Nephron progenitor cell (in vitro differentiated cells): ENCODE results near the gene NOSIP.

Source experiments
- DNase-seq: peaks from one replicate; pipeline ENCODE4 v3.0.0; 2021
- H3K27ac Mint-ChIP-seq: 2 replicates; pipeline ENCODE4 v1.8.0; 2021; ENCODE audit warnings: mild to moderate bottlenecking, moderate library complexity, mixed read lengths
- H3K27me3 Mint-ChIP-seq: 2 replicates; pipeline ENCODE4 v1.8.0; 2021; ENCODE audit warnings: mild to moderate bottlenecking, low read depth, mixed read lengths; ENCODE audit not compliant: poor library complexity
- H3K36me3 Mint-ChIP-seq: 2 replicates; pipeline ENCODE4 v1.8.0; 2021; ENCODE audit warnings: low read depth, mixed read lengths
- H3K4me1 Mint-ChIP-seq: 2 replicates; pipeline ENCODE4 v1.8.0; 2021; ENCODE audit warnings: mixed read lengths
- H3K4me3 Mint-ChIP-seq: 2 replicates; pipeline ENCODE4 v1.8.0; 2021; ENCODE audit warnings: mild to moderate bottlenecking, moderate library complexity, mixed read lengths
- H3K9me3 Mint-ChIP-seq: 2 replicates; pipeline ENCODE4 v1.8.0; 2021; ENCODE audit warnings: mild to moderate bottlenecking, moderate library complexity, mixed read lengths
- CTCF ChIP-seq: fragments of 200-600 bp; sonication (generic); IDR thresholded peaks from 2 replicates; pipeline ENCODE4 v1.5.0; 2021; ENCODE audit warnings: antibody characterized with exemption

Gene NOSIP

DNA sequence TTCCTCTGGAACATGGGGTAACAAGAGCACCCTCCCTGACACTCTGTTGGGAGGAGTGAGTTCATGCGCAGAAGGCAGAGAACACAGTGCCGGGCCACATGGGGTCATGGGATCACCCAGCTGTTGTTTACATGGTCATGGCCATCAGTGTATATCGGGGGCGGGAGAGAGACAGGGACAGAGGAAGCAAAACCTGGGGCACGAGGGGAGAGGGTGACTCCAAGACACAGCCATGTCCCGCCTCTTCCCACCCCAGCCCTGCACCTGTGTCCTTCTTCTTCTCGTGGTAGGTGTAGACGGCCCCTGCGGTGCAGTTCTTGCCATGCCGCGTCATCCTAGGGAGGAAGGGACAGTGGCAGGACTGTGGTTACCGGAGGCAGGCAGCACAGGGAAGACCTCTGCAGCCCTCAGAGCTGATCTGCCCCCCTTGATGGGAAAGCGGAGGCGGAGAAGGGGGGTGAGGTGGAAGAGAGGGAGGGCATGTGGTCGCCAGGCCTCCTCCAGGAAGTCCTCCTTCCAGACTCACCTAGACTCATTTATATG is 19.9 kb downstream of the NOSIP start:
- peak overlapping the region; percentile 71 for H3K27ac Mint-ChIP-seq
- TF ChIP-seq CTCF = no peak
- peaks cover 26% of the 10 kb centered on the region for H3K4me1 Mint-ChIP-seq
- no peaks in the 10 kb centered on the region for H3K27me3 Mint-ChIP-seq
- no peaks in the 10 kb centered on the region for H3K9me3 Mint-ChIP-seq
- peaks cover 42% of the 10 kb centered on the region for H3K36me3 Mint-ChIP-seq
- H3K4me3 Mint-ChIP-seq = no peak overlapping the region
- no peak for DNase-seq

GRCh38 chr19:49559928-49560327 is 20.4 kb downstream of the NOSIP start:
- H3K27me3 Mint-ChIP-seq = no peaks in the 10 kb centered on the region
- no peaks in the 10 kb centered on the region for H3K9me3 Mint-ChIP-seq
- no peak for DNase-seq
- peak overlapping the region; percentile 71 for H3K27ac Mint-ChIP-seq
- H3K4me3 Mint-ChIP-seq = no peak overlapping the region
- no peak for TF ChIP-seq CTCF
- H3K36me3 Mint-ChIP-seq = peaks cover 43% of the 10 kb centered on the region
- peaks cover 26% of the 10 kb centered on the region for H3K4me1 Mint-ChIP-seq

- Mint-ChIP-seq H3K9me3 (no peaks in the 10 kb centered on the region), H3K27me3 (no peaks in the 10 kb centered on the region), H3K27ac (no peak overlapping the region), H3K36me3 (peaks cover 43% of the 10 kb centered on the region), H3K4me3 (no peak overlapping the region), H3K4me1 (peaks cover 26% of the 10 kb centered on the region)
- DNase-seq = no peak
- no peak for TF ChIP-seq CTCF
Observed at GRCh38 chr19:49559443-49559842, 20.9 kb downstream of the NOSIP start.

GRCh38 chr19:49558591-49558990 is 21.8 kb downstream of the NOSIP start:
- Mint-ChIP-seq H3K9me3 (no peaks in the 10 kb centered on the region), H3K27ac (no peak overlapping the region), H3K4me1 (peaks cover 26% of the 10 kb centered on the region), H3K36me3 (peaks cover 48% of the 10 kb centered on the region), H3K27me3 (peaks cover 3% of the 10 kb centered on the region), H3K4me3 (no peak overlapping the region)
- no peak for TF ChIP-seq CTCF
- no peak for DNase-seq

DNA sequence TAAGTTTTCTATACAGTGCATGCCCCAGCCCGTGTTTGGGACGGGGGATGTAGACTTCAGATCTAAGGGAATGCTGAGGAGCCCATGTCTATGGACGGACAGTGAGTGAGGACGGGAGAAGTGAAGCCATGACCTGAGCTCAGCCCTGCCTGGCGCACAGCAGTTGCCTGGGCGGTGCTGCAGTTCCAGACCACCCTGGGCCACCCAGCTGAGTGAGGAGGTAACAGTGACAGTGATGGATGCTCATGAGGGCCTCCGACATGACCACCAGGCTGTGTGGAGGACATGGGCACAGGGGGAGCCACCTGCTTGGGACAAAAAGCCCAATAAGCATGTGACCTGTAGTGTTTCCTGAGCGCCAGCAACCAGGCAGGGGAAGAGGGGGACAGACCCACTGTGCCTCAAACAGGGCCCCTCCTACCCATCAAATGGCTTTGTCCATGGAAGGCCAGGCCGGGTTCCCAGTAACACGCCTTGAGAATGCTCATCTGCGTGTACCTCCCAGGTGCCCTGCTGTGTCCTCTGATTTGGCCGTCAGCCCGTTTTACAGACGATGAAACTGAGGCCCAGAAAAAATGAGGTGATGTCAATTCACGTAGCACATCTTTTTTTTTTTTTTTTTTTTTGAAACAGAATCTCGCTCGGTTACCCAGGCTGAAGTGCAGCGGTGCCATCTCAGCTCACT is 22.6 kb downstream of the NOSIP start:
- H3K36me3 Mint-ChIP-seq = peaks cover 51% of the 10 kb centered on the region
- H3K27ac Mint-ChIP-seq = no peak overlapping the region
- peaks cover 3% of the 10 kb centered on the region for H3K27me3 Mint-ChIP-seq
- TF ChIP-seq CTCF = no peak
- no peak overlapping the region for H3K4me3 Mint-ChIP-seq
- H3K4me1 Mint-ChIP-seq = peaks cover 26% of the 10 kb centered on the region
- DNase-seq = no peak
- H3K9me3 Mint-ChIP-seq = no peaks in the 10 kb centered on the region
